Stomach (tissue), 4 donors: ENCODE measurements around the gene INTS1.

Experiments
- POLR2A ChIP-seq, 4 donors: fragments of 450-650 bp; IDR thresholded peaks; one replicate each; pipeline ENCODE4 v1.6.1; 2016; ENCODE audit warnings: antibody characterized with exemption in 4 of 4, control low read depth in 2 of 4, mild to moderate bottlenecking in 1 of 4, moderate library complexity in 1 of 4
- TF ChIP-seq, protein P1 (sequence below), 7 experiments: fragments of 450-650 bp in 4 of 7; fragments of 200-600 bp in 3 of 7; sonication (generic) in 3 of 7; IDR thresholded peaks; one replicate each; pipeline ENCODE4 v1.5.1; 2016 to 2019; ENCODE audit warnings: antibody characterized with exemption in 7 of 7, control low read depth in 2 of 7, mild to moderate bottlenecking in 1 of 7

DNA sequence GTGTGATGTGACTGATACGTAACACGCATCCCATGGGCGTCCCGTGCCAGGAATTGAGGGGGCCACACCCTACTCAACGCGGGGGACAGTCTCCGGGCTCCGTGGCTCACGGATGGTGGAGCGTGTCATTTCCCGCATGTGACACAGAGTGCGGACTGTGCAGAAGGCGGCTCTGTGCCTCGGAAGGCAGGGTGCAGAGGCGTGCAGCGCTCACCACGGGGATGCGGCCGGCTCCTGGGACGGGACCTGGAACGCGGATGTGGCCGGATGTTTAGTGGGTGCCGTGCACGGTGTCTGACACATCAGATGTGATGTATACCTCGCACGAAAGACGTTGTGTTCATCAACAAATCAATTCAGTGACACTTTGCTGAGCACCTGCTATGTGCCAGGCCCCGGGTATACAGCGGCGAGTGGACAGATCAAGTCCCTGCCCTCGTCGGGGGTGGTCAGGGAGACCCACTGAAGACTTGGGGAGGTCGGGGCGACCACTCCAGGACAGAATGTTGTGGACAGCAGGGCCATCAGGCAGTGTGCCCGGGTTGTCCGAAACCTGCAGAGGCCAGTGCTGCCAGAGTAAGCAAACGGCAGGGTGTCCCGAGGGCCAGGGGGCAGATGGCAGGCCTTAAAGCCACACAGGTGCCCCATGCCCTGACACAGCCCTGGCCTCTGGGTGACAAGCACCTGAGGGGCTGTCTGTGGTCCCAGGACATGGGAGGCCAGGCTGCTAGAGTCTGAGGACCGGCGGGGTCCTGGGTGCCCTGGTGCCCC is 83.0 kb downstream of the INTS1 start:
- TF ChIP-seq POLR2A (IDR thresholded peaks at IDR 0.05): no peak
- TF ChIP-seq, protein P1, sequence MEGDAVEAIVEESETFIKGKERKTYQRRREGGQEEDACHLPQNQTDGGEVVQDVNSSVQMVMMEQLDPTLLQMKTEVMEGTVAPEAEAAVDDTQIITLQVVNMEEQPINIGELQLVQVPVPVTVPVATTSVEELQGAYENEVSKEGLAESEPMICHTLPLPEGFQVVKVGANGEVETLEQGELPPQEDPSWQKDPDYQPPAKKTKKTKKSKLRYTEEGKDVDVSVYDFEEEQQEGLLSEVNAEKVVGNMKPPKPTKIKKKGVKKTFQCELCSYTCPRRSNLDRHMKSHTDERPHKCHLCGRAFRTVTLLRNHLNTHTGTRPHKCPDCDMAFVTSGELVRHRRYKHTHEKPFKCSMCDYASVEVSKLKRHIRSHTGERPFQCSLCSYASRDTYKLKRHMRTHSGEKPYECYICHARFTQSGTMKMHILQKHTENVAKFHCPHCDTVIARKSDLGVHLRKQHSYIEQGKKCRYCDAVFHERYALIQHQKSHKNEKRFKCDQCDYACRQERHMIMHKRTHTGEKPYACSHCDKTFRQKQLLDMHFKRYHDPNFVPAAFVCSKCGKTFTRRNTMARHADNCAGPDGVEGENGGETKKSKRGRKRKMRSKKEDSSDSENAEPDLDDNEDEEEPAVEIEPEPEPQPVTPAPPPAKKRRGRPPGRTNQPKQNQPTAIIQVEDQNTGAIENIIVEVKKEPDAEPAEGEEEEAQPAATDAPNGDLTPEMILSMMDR (IDR thresholded peaks at IDR 0.05): no peak
